Measurements from ENCODE around the gene PMM1.

DNA sequence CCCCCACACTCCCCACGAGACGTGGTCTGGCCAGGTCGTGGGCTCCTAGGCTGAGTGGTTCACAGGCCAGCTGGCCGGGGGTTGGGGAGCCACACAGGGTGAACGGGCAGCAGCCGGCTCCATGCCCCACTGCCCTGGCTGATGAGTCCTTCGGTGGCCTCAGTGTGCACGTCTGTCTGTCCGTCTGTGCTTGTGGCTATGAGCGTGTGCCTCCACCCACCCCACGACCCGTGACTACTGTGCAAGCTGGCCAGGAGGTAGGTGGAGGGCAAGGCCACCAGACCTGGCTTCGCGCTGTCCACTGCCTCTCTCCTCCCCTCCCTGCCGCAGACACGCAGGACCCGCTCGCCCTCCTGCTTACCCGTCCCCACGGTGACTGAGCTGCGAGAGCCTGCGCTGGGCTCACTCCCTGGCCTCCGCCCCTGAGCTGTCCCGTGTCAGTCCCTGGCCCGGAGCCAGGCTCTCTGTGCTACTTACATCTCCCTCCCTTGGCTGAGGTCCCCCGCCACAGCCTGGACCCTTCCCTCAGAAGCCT is 14.7 kb downstream of the PMM1 start:
- TF ChIP-seq, protein P1, sequence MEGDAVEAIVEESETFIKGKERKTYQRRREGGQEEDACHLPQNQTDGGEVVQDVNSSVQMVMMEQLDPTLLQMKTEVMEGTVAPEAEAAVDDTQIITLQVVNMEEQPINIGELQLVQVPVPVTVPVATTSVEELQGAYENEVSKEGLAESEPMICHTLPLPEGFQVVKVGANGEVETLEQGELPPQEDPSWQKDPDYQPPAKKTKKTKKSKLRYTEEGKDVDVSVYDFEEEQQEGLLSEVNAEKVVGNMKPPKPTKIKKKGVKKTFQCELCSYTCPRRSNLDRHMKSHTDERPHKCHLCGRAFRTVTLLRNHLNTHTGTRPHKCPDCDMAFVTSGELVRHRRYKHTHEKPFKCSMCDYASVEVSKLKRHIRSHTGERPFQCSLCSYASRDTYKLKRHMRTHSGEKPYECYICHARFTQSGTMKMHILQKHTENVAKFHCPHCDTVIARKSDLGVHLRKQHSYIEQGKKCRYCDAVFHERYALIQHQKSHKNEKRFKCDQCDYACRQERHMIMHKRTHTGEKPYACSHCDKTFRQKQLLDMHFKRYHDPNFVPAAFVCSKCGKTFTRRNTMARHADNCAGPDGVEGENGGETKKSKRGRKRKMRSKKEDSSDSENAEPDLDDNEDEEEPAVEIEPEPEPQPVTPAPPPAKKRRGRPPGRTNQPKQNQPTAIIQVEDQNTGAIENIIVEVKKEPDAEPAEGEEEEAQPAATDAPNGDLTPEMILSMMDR (IDR thresholded peaks at IDR 0.05), result no peak
- TF ChIP-seq ZFX (IDR thresholded peaks at IDR 0.05; ENCODE audit: borderline replicate concordance), result no peak

All from 22Rv1 (cell line).